Neuronal stem cell (in vitro differentiated cells): Measurements from ENCODE around the gene TSEN34.

Source experiments
- DNase-seq: peaks from one replicate; pipeline ENCODE4 v3.0.0-alpha.2; 2013; ENCODE audit warnings: low spot score
- H2AFZ ChIP-seq: one replicate; pipeline ENCODE4 v1.6.1; 2013; ENCODE audit warnings: mild to moderate bottlenecking, low read length, inconsistent platforms
- H2AK5ac ChIP-seq: 2 replicates; pipeline ENCODE4 v1.6.1; 2013; ENCODE audit warnings: low read depth, mild to moderate bottlenecking, inconsistent platforms, low read length, moderate library complexity, mixed read lengths
- H2BK120ac ChIP-seq: 2 replicates; pipeline ENCODE4 v1.6.1; 2013; ENCODE audit warnings: low read depth, mild to moderate bottlenecking, inconsistent platforms, low read length, moderate library complexity, mixed read lengths
- H2BK12ac ChIP-seq: one replicate; pipeline ENCODE4 v1.6.1; 2013; ENCODE audit warnings: low read length, inconsistent platforms
- H2BK15ac ChIP-seq: 2 replicates; pipeline ENCODE4 v1.6.1; 2013; ENCODE audit warnings: mild to moderate bottlenecking, low read length, inconsistent platforms, mixed read lengths
- H2BK5ac ChIP-seq: one replicate; pipeline ENCODE4 v1.6.1; 2013; ENCODE audit warnings: inconsistent platforms, mild to moderate bottlenecking, low read length, moderate library complexity
- H3K14ac ChIP-seq: one replicate; pipeline ENCODE4 v1.6.1; 2013; ENCODE audit warnings: low read length, inconsistent platforms
- H3K18ac ChIP-seq: 2 replicates; pipeline ENCODE4 v1.6.1; 2013; ENCODE audit warnings: low read length, inconsistent platforms
- H3K23ac ChIP-seq: 2 replicates; pipeline ENCODE4 v1.6.1; 2013; ENCODE audit warnings: low read depth, mild to moderate bottlenecking, mixed read lengths, low read length, inconsistent platforms; ENCODE audit not compliant: poor library complexity
- H3K27ac ChIP-seq: replicated peaks from 3 replicates; pipeline ENCODE4 v1.5.1; 2013; ENCODE audit warnings: low read length, inconsistent platforms
- H3K27me3 ChIP-seq, 3 experiments: 2 replicates each; pipeline ENCODE4 v1.6.1; 2013; ENCODE audit warnings: low read length in 3 of 3, mild to moderate bottlenecking in 2 of 3, inconsistent platforms in 1 of 3, low read depth in 1 of 3, mixed read lengths in 1 of 3, moderate library complexity in 1 of 3; ENCODE audit not compliant: control insufficient read depth in 3 of 3, insufficient read depth in 3 of 3
- H3K36me3 ChIP-seq, 2 donors: replicated peaks in 1 of 2; 2 replicates each; pipeline ENCODE4 v1.6.1; 2013; ENCODE audit warnings: low read length in 2 of 2; ENCODE audit not compliant: control insufficient read depth in 2 of 2, insufficient read depth in 2 of 2
- H3K4ac ChIP-seq: 2 replicates; pipeline ENCODE4 v1.6.1; 2013; ENCODE audit warnings: inconsistent platforms, mild to moderate bottlenecking, low read length, moderate library complexity
- H3K4me1 ChIP-seq, 2 donors: 1 replicate in 1 of 2; 2 replicates in 1 of 2; pipeline ENCODE4 v1.6.1; 2013; ENCODE audit warnings: low read length in 2 of 2, low read depth in 1 of 2; ENCODE audit not compliant: control insufficient read depth in 2 of 2, insufficient read depth in 1 of 2
- H3K4me2 ChIP-seq: one replicate; pipeline ENCODE4 v1.6.1; 2013; ENCODE audit warnings: mild to moderate bottlenecking, low read length, inconsistent platforms; ENCODE audit not compliant: insufficient read depth, poor library complexity, severe bottlenecking
- H3K4me3 ChIP-seq, 2 donors: 2 replicates each; pipeline ENCODE4 v1.5.1; 2013; ENCODE audit warnings: low read length in 2 of 2, mild to moderate bottlenecking in 2 of 2, inconsistent platforms in 1 of 2, moderate library complexity in 1 of 2
- H3K79me1 ChIP-seq: one replicate; pipeline ENCODE4 v1.6.1; 2013; ENCODE audit warnings: low read depth, mild to moderate bottlenecking, inconsistent platforms, low read length, moderate library complexity
- H3K9ac ChIP-seq: one replicate; pipeline ENCODE4 v1.6.1; 2013; ENCODE audit warnings: mild to moderate bottlenecking, low read depth, low read length, inconsistent platforms; ENCODE audit not compliant: poor library complexity
- H3K9me3 ChIP-seq, 2 donors: replicated peaks in 1 of 2; 2 replicates each; pipeline versions ENCODE3 to v1.6.1; 2013; ENCODE audit warnings: low read length in 2 of 2, mild to moderate bottlenecking in 2 of 2, inconsistent platforms in 1 of 2, low read depth in 1 of 2, mixed read lengths in 1 of 2, moderate library complexity in 1 of 2; ENCODE audit not compliant: control insufficient read depth in 2 of 2, insufficient read depth in 1 of 2
- H4K8ac ChIP-seq: one replicate; pipeline ENCODE4 v1.6.1; 2013; ENCODE audit warnings: low read depth, mild to moderate bottlenecking, inconsistent platforms, low read length, moderate library complexity
- H4K91ac ChIP-seq: one replicate; pipeline ENCODE4 v1.6.1; 2013; ENCODE audit warnings: low read length, low read depth, mild to moderate bottlenecking, inconsistent platforms; ENCODE audit not compliant: poor library complexity
- whole genome bisulfite sequencing, 2 donors: extraction: QIAGEN DNeasy Blood & Tissue Kit; methylation state at CpG; one replicate each; pipeline ENCODE4 v1.1.7; 2013; ENCODE audit warnings: missing lambda C conversion rate in 2 of 2, mixed read lengths in 1 of 2; ENCODE audit not compliant: insufficient read length in 2 of 2, insufficient replicate concordance in 1 of 2; ENCODE audit errors: extremely low coverage in 2 of 2; 5-methylcytosine and 5-hydroxymethylcytosine counted together

TSEN34 gene

GRCh38 chr19:54147676-54148075, 43.4 kb upstream of the TSEN34 start:
- no peaks in the 10 kb centered on the region for H3K27me3 ChIP-seq
- no peaks in the 10 kb centered on the region for H3K4me1 ChIP-seq
- H3K9me3 ChIP-seq, result no peaks in the 10 kb centered on the region
- H3K4me3 ChIP-seq, result no peak overlapping the region
- H3K79me1 ChIP-seq, result peaks cover 16% of the 10 kb centered on the region
- no peak overlapping the region for H3K4ac ChIP-seq
- H3K18ac ChIP-seq, result no peak overlapping the region
- H3K9ac ChIP-seq, result no peak overlapping the region
- H2BK5ac ChIP-seq, result peak overlapping the region; percentile 24
- peaks cover 90 to 98% of the 10 kb centered on the region in 2 donors for H3K36me3 ChIP-seq
- H2BK12ac ChIP-seq, result no peak overlapping the region
- no peak overlapping the region for H4K91ac ChIP-seq
- H2BK15ac ChIP-seq, result no peak overlapping the region
- H2BK120ac ChIP-seq, result no peak overlapping the region
- DNase-seq, result no peak
- WGBS, 2 donors, result no CpG with 5 or more reads among the region's 3 CpGs
- no peak overlapping the region for H2AFZ ChIP-seq
- no peak overlapping the region for H3K23ac ChIP-seq
- H4K8ac ChIP-seq, result no peak overlapping the region
- no peak overlapping the region for H3K27ac ChIP-seq
- H3K4me2 ChIP-seq, result no peak overlapping the region
- H2AK5ac ChIP-seq, result no peak overlapping the region
- H3K14ac ChIP-seq, result no peak overlapping the region

- H3K14ac ChIP-seq, result no peak overlapping the region
- peaks cover 12% of the 10 kb centered on the region for H3K79me1 ChIP-seq
- H4K8ac ChIP-seq, result no peak overlapping the region
- H2AFZ ChIP-seq, result no peak overlapping the region
- no peak overlapping the region for H2BK120ac ChIP-seq
- peaks cover 89 to 98% of the 10 kb centered on the region in 2 donors for H3K36me3 ChIP-seq
- peak overlapping the region; percentile 24 for H2BK5ac ChIP-seq
- no peaks in the 10 kb centered on the region for H3K27me3 ChIP-seq
- no peak overlapping the region for H3K4ac ChIP-seq
- no peaks in the 10 kb centered on the region for H3K4me1 ChIP-seq
- WGBS, 2 donors, result no CpG with 5 or more reads among the region's 19 CpGs
- H3K9ac ChIP-seq, result no peak overlapping the region
- H2BK15ac ChIP-seq, result no peak overlapping the region
- H3K18ac ChIP-seq, result no peak overlapping the region
- no peak for DNase-seq
- no peak overlapping the region for H3K4me3 ChIP-seq
- no peak overlapping the region for H3K27ac ChIP-seq
- no peaks in the 10 kb centered on the region for H3K9me3 ChIP-seq
- no peak overlapping the region for H2AK5ac ChIP-seq
- no peak overlapping the region for H3K4me2 ChIP-seq
- H2BK12ac ChIP-seq, result no peak overlapping the region
- H3K23ac ChIP-seq, result no peak overlapping the region
- H4K91ac ChIP-seq, result no peak overlapping the region
These were observed 43.0 kb upstream of the TSEN34 start for GRCh38 chr19:54148158-54148557.

DNA sequence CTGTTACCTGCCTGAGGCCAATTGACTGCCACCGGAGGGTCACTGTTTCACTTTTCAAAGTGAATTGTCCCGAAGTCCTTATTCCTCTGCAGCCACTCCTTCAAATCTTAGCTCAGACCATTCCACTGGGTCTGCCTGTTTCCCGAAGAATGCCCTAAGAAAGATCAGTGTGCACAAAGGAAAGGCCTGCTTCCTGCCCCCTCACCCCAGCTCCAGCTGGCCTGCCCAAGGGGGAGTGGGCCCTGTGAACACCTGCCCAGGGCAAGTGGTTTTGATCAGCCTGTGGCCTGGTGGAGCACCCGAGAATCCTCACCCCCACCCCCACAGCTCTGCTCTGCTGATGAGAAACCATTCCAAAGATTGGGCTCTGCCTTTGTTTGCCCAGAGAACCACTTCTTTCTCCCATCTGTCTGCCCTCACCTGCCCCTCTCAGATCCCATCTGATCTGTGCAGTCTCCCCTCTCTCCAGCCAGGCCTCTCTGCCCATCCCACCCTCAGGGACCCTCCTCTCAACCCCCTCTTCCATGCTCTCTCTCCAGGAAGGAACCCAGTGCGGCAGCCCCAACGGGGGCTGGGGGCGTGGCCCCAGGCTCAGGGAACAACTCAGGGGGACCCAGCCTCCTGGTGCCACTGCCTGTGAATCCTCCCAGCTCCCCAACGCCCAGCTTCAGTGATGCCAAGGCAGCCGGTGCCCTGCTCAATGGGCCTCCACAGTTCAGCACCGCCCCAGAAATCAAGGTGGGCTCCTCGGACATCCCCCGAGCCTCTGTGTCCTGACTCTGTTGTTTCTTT, 41.9 kb upstream of the TSEN34 start:
- H3K14ac ChIP-seq, result no peak overlapping the region

GRCh38 chr19:54151362-54152035, 39.6 kb upstream of the TSEN34 start:
- no peak overlapping the region for H3K18ac ChIP-seq
- H3K4me3 ChIP-seq, result no peak overlapping the region
- H3K23ac ChIP-seq, result no peak overlapping the region
- no peak overlapping the region for H2BK12ac ChIP-seq
- H2AK5ac ChIP-seq, result no peak overlapping the region
- WGBS, 2 donors, result no CpG with 5 or more reads among the region's 23 CpGs
- no peak overlapping the region for H3K4me2 ChIP-seq
- no peak for DNase-seq
- H2AFZ ChIP-seq, result no peak overlapping the region
- H2BK120ac ChIP-seq, result no peak overlapping the region
- H4K91ac ChIP-seq, result no peak overlapping the region
- peaks cover 80 to 97% of the 10 kb centered on the region in 2 donors for H3K36me3 ChIP-seq
- H3K4me1 ChIP-seq, result no peaks in the 10 kb centered on the region
- H2BK5ac ChIP-seq, result peak overlapping the region; percentile 39
- H3K9me3 ChIP-seq, result no peaks in the 10 kb centered on the region
- no peak overlapping the region for H3K4ac ChIP-seq
- no peak overlapping the region for H3K9ac ChIP-seq
- H4K8ac ChIP-seq, result no peak overlapping the region
- no peak overlapping the region for H3K14ac ChIP-seq
- no peak overlapping the region for H3K27ac ChIP-seq
- no peak overlapping the region for H2BK15ac ChIP-seq
- H3K79me1 ChIP-seq, result peaks cover 7% of the 10 kb centered on the region
- no peaks in the 10 kb centered on the region for H3K27me3 ChIP-seq

More for the DNA sequence above, 41.9 kb upstream of the TSEN34 start:
- H2BK12ac ChIP-seq, result no peak overlapping the region
- no peaks in the 10 kb centered on the region for H3K27me3 ChIP-seq
- H4K8ac ChIP-seq, result no peak overlapping the region
- no peak overlapping the region for H4K91ac ChIP-seq
- H3K4me3 ChIP-seq, result no peak overlapping the region
- H2AFZ ChIP-seq, result no peak overlapping the region
- DNase-seq, result no peak
- no peak overlapping the region for H2BK15ac ChIP-seq
- H3K27ac ChIP-seq, result no peak overlapping the region
- H3K9ac ChIP-seq, result no peak overlapping the region
- H2BK5ac ChIP-seq, result peak overlapping the region; percentile 24
- no peak overlapping the region for H3K18ac ChIP-seq
- no peaks in the 10 kb centered on the region for H3K9me3 ChIP-seq
- H3K23ac ChIP-seq, result no peak overlapping the region
- WGBS, 2 donors, result no CpG with 5 or more reads among the region's 12 CpGs
- H2BK120ac ChIP-seq, result no peak overlapping the region
- no peak overlapping the region for H2AK5ac ChIP-seq
- peaks cover 89 to 98% of the 10 kb centered on the region in 2 donors for H3K36me3 ChIP-seq
- H3K4me2 ChIP-seq, result no peak overlapping the region
- H3K4ac ChIP-seq, result no peak overlapping the region
- peaks cover 9% of the 10 kb centered on the region for H3K79me1 ChIP-seq
- H3K4me1 ChIP-seq, result no peaks in the 10 kb centered on the region
